Stimulated activated naive CD8-positive, alpha-beta T cell treated with anti-CD3 and anti-CD28 coated beads, Interleukin-15, Interleukin-2, amounts not matched to agents 100 U/mL and 50 U/mL, for 24 hours (primary cell): ENCODE results near the gene FRMD4A.
"Not testable (repeated sequence)": the region's sequence is repeated elsewhere in the genome, so short reads cannot be mapped to it uniquely, and the experiment has no call there.

ENCODE experiments used
- ATAC-seq: fragments of 150-1000 bp; cut with Tn5 transposase; one replicate; pipeline ENCODE4 v1.10.0; 2021
- DNase-seq: peaks from one replicate; pipeline ENCODE4 v3.0.0; 2021

Gene FRMD4A

GRCh38 chr10:14099885-14100284 is 230.8 kb downstream of the FRMD4A start:
- ATAC-seq (no peak), DNase-seq (no peak)

GRCh38 chr10:14093730-14094484 is 236.8 kb downstream of the FRMD4A start:
- no peak for DNase-seq
- no peak for ATAC-seq

GRCh38 chr10:14092799-14093198 is 237.9 kb downstream of the FRMD4A start:
- no peak for ATAC-seq

GRCh38 chr10:14089556-14090292 is 241.0 kb downstream of the FRMD4A start:
- no peak for ATAC-seq
- no peak for DNase-seq

More at GRCh38 chr10:14092799-14093198, 237.9 kb downstream of the FRMD4A start:
- DNase-seq, result no peak

GRCh38 chr10:14087566-14087965 is 243.2 kb downstream of the FRMD4A start:
- ATAC-seq, result no peak
- DNase-seq, result no peak

GRCh38 chr10:14086596-14086995 is 244.1 kb downstream of the FRMD4A start:
- no peak for ATAC-seq
- no peak for DNase-seq

- ATAC-seq (no peak), DNase-seq (no peak)
Observed at GRCh38 chr10:14084875-14085274, 245.8 kb downstream of the FRMD4A start.

GRCh38 chr10:14080795-14081194 is 249.9 kb downstream of the FRMD4A start:
- no peak for ATAC-seq
- DNase-seq, result no peak

- ATAC-seq, result no peak
- DNase-seq, result no peak
Observed at GRCh38 chr10:14077430-14077829, 253.3 kb downstream of the FRMD4A start.

- ATAC-seq, result no peak
- DNase-seq, result no peak
Observed at GRCh38 chr10:14074062-14074884, 256.5 kb downstream of the FRMD4A start.

- ATAC-seq (no peak), DNase-seq (no peak)
Observed at GRCh38 chr10:14072541-14072940, 258.2 kb downstream of the FRMD4A start.

GRCh38 chr10:14071956-14072355 is 258.8 kb downstream of the FRMD4A start:
- DNase-seq, result no peak
- ATAC-seq, result no peak

- ATAC-seq (no peak), DNase-seq (no peak)
Observed at GRCh38 chr10:14068601-14069250, 262.0 kb downstream of the FRMD4A start.

GRCh38 chr10:14067638-14068037 is 263.1 kb downstream of the FRMD4A start:
- not testable (repeated sequence) for ATAC-seq, DNase-seq

- DNase-seq, result no peak
- no peak for ATAC-seq
Observed at GRCh38 chr10:14066106-14066505, 264.6 kb downstream of the FRMD4A start.

- no peak for DNase-seq
- ATAC-seq, result no peak
Observed at GRCh38 chr10:14063531-14064285, 267.0 kb downstream of the FRMD4A start.

- no peak for ATAC-seq
- no peak for DNase-seq
Observed at GRCh38 chr10:14062528-14063260, 268.0 kb downstream of the FRMD4A start.

- ATAC-seq (no peak), DNase-seq (no peak)
Observed at GRCh38 chr10:14060320-14061070, 270.2 kb downstream of the FRMD4A start.

- DNase-seq (no peak), ATAC-seq (no peak)
Observed at GRCh38 chr10:14056610-14057332, 274.0 kb downstream of the FRMD4A start.
